H1 (cell line): ENCODE data around the gene ERCC6L. TPM values are rescaled to one million over a fixed set of nuclear protein-coding genes. Genes with fewer than 3 reads are reported as not detected.

Experiments
- CTCF ChIA-PET: fragments of 300-600 bp; sonication (Branson Sonifier 250); formaldehyde crosslinking; loops from one replicate; lab custom pipeline; 2021; ENCODE audit not compliant: partially characterized antibody; lab: Charles Lee
- POLR2A ChIA-PET: fragments of 300-600 bp; sonication (Branson Sonifier 250); formaldehyde crosslinking; loops from one replicate; lab custom pipeline; 2021; ENCODE audit warnings: inconsistent platforms; ENCODE audit not compliant: partially characterized antibody; lab: Charles Lee
- DNase-seq, 2 experiments: peaks; one replicate each; pipeline versions ENCODE4 v3.0.0 to v3.0.0-alpha.2; 2010 to 2022; ENCODE audit warnings: low spot score in 2 of 2, low read depth in 1 of 2, mixed read lengths in 1 of 2
- FAIRE-seq: peaks from 2 replicates; lab custom pipeline; 2011; peaks lifted over from hg19 to GRCh38; lab: Jason Lieb, UNC
- H2AFZ ChIP-seq: 2 replicates; pipeline ENCODE4 v1.8.1; 2012; ENCODE audit warnings: low read length, inconsistent platforms
- H2AK5ac ChIP-seq: 2 replicates; pipeline ENCODE4 v1.6.1; 2013; ENCODE audit warnings: low read depth, low read length
- H2BK120ac ChIP-seq: replicated peaks from 2 replicates; pipeline ENCODE3; 2013; ENCODE audit warnings: low read depth, low read length, inconsistent platforms
- H2BK12ac ChIP-seq: 2 replicates; pipeline ENCODE4 v1.6.1; 2013; ENCODE audit warnings: low read depth, low read length
- H2BK15ac ChIP-seq: 2 replicates; pipeline ENCODE4 v1.6.1; 2013; ENCODE audit warnings: low read length
- H2BK20ac ChIP-seq: 2 replicates; pipeline ENCODE4 v1.6.1; 2013; ENCODE audit warnings: low read length
- H2BK5ac ChIP-seq: 2 replicates; pipeline ENCODE4 v1.6.1; 2013; ENCODE audit warnings: low read depth, low read length
- H3K14ac ChIP-seq: 2 replicates; pipeline ENCODE4 v1.6.1; 2013; ENCODE audit warnings: inconsistent platforms; ENCODE audit not compliant: insufficient read length
- H3K18ac ChIP-seq: 2 replicates; pipeline ENCODE4 v1.6.1; 2013; ENCODE audit warnings: low read length; ENCODE audit errors: extremely low read depth
- H3K23ac ChIP-seq: 2 replicates; pipeline ENCODE4 v1.6.1; 2013; ENCODE audit warnings: inconsistent platforms; ENCODE audit not compliant: insufficient read length
- H3K23me2 ChIP-seq: 2 replicates; pipeline ENCODE4 v1.6.1; 2013; ENCODE audit warnings: low read depth, low read length
- H3K27ac ChIP-seq: 2 replicates; pipeline ENCODE4 v1.6.1; 2011; ENCODE audit warnings: low read depth, low read length, inconsistent platforms
- H3K27me3 ChIP-seq, 4 experiments: replicated peaks in 1 of 4; 1 replicate in 1 of 4; 2 replicates in 3 of 4; pipeline versions ENCODE4 v1.6.1 to v1.8.1; 2011 to 2013; ENCODE audit warnings: low read length in 3 of 4, mild to moderate bottlenecking in 3 of 4, inconsistent platforms in 2 of 4, mixed read lengths in 2 of 4, moderate library complexity in 1 of 4; ENCODE audit not compliant: control insufficient read depth in 3 of 4, insufficient read depth in 3 of 4; ENCODE audit errors: extremely low read depth in 1 of 4
- H3K36me3 ChIP-seq, 4 experiments: 2 replicates each; pipeline versions ENCODE4 v1.6.1 to v1.8.1; 2011 to 2013; ENCODE audit warnings: mild to moderate bottlenecking in 4 of 4, low read length in 3 of 4, moderate library complexity in 2 of 4, control low read depth in 1 of 4, inconsistent platforms in 1 of 4; ENCODE audit not compliant: insufficient read depth in 4 of 4, control insufficient read depth in 2 of 4
- H3K4ac ChIP-seq: replicated peaks from 2 replicates; pipeline ENCODE3; 2013; ENCODE audit warnings: low read length, low read depth, mixed read lengths, inconsistent platforms; ENCODE audit not compliant: insufficient read length
- H3K4me1 ChIP-seq, 4 experiments: replicated peaks in 1 of 4; 1 replicate in 1 of 4; 2 replicates in 3 of 4; pipeline versions ENCODE4 v1.6.1 to v1.8.1; 2011 to 2013; ENCODE audit warnings: low read length in 3 of 4, inconsistent platforms in 2 of 4, mixed read lengths in 1 of 4; ENCODE audit not compliant: insufficient read depth in 4 of 4, control insufficient read depth in 3 of 4
- H3K4me2 ChIP-seq, 2 experiments: 2 replicates each; pipeline versions ENCODE4 v1.6.1 to v1.8.1; 2011 to 2013; ENCODE audit warnings: low read depth in 2 of 2, low read length in 2 of 2, control low read depth in 1 of 2, inconsistent platforms in 1 of 2, mild to moderate bottlenecking in 1 of 2; ENCODE audit not compliant: insufficient read depth in 1 of 2
- H3K4me3 ChIP-seq, 4 experiments: fragments of 200-600, 300-600 bp in 1 of 4; sonication (generic), shearing (Covaris generic), sonication (Bioruptor Twin) in 1 of 4; 2 replicates each; pipeline versions ENCODE4 v1.5.1 to v1.8.1; 2011 to 2016; ENCODE audit warnings: low read length in 4 of 4, low read depth in 3 of 4, control low read depth in 2 of 4, inconsistent platforms in 2 of 4, mild to moderate bottlenecking in 2 of 4, mixed read lengths in 1 of 4, moderate library complexity in 1 of 4; ENCODE audit not compliant: insufficient read depth in 2 of 4; ENCODE audit errors: extremely low read depth in 1 of 4
- H3K56ac ChIP-seq: replicated peaks from 2 replicates; pipeline ENCODE3; 2013; ENCODE audit warnings: low read depth, mild to moderate bottlenecking, mixed read lengths, low read length, inconsistent platforms; ENCODE audit not compliant: insufficient read length
- H3K79me1 ChIP-seq: 2 replicates; pipeline ENCODE4 v1.6.1; 2013; ENCODE audit warnings: low read depth, low read length, control low read depth
- H3K79me2 ChIP-seq, 2 experiments: 2 replicates each; pipeline versions ENCODE4 v1.6.1 to v1.8.1; 2012 to 2013; ENCODE audit warnings: low read length in 2 of 2, mild to moderate bottlenecking in 2 of 2, inconsistent platforms in 1 of 2; ENCODE audit not compliant: insufficient read depth in 2 of 2, control insufficient read depth in 1 of 2
- H3K9ac ChIP-seq, 4 experiments: replicated peaks in 1 of 4; 1 replicate in 1 of 4; 2 replicates in 3 of 4; pipeline versions ENCODE4 v1.6.1 to v1.8.1; 2011 to 2013; ENCODE audit warnings: low read depth in 3 of 4, low read length in 3 of 4, control low read depth in 2 of 4, mild to moderate bottlenecking in 2 of 4, moderate library complexity in 2 of 4, inconsistent platforms in 1 of 4; ENCODE audit errors: extremely low read depth in 1 of 4
- H3K9me3 ChIP-seq, 2 experiments: 2 replicates each; pipeline versions ENCODE4 v1.6.1 to v1.8.1; 2012 to 2013; ENCODE audit warnings: mild to moderate bottlenecking in 2 of 2, moderate library complexity in 2 of 2, control low read depth in 1 of 2, inconsistent platforms in 1 of 2, low read depth in 1 of 2, low read length in 1 of 2, mixed read lengths in 1 of 2; ENCODE audit not compliant: insufficient read depth in 2 of 2
- H4K20me1 ChIP-seq, 2 experiments: replicated peaks in 1 of 2; 2 replicates each; pipeline versions ENCODE3 to v1.8.1; 2011 to 2013; ENCODE audit warnings: inconsistent platforms in 2 of 2, low read length in 2 of 2, mild to moderate bottlenecking in 1 of 2; ENCODE audit not compliant: insufficient read depth in 2 of 2, control insufficient read depth in 1 of 2
- H4K5ac ChIP-seq: 2 replicates; pipeline ENCODE4 v1.6.1; 2013; ENCODE audit warnings: low read length, low read depth, mixed read lengths, inconsistent platforms; ENCODE audit not compliant: insufficient read length
- H4K8ac ChIP-seq: 2 replicates; pipeline ENCODE4 v1.8.0; 2013; ENCODE audit warnings: mild to moderate bottlenecking, moderate library complexity, low read length, inconsistent platforms; ENCODE audit not compliant: insufficient read depth; ENCODE audit errors: extremely low read depth
- H4K91ac ChIP-seq: replicated peaks from 2 replicates; pipeline ENCODE3; 2013; ENCODE audit warnings: low read length, mixed read lengths, inconsistent platforms; ENCODE audit not compliant: insufficient read length
- KDM1A ChIP-seq: fragments of 200-600, 300-600 bp; sonication (generic); IDR thresholded peaks from 2 replicates; pipeline ENCODE4 v1.7.1; 2016; ENCODE audit warnings: mild to moderate bottlenecking, low read length, borderline replicate concordance
- TAF7 ChIP-seq: optimal IDR thresholded peaks from 2 replicates; pipeline ENCODE3; 2011; ENCODE audit warnings: low read depth, mild to moderate bottlenecking, inconsistent platforms, low read length, moderate library complexity, borderline replicate concordance
- WGBS, 2 experiments: shearing (Covaris generic) in 1 of 2; methylation state at CpG; one replicate each; pipeline versions ENCODE4 v1.1.6 to v1.1.7; 2013 to 2015; ENCODE audit warnings: low lambda C conversion rate in 2 of 2, mixed read lengths in 2 of 2, inconsistent platforms in 1 of 2, low coverage in 1 of 2, missing lambda C conversion rate in 1 of 2; ENCODE audit not compliant: insufficient replicate concordance in 2 of 2, insufficient coverage in 1 of 2, insufficient read length in 1 of 2; ENCODE audit errors: extremely low coverage in 1 of 2, missing lambda C conversion rate in 1 of 2; 5-methylcytosine and 5-hydroxymethylcytosine counted together
- polyA plus RNA-seq, 7 experiments: library from polyadenylated mRNA; depleted of rRNA in 3 of 7; stranded (reverse) in 5 of 7; unstranded in 2 of 7; fragments of >200 nt in 5 of 7; fragments of 200-250 nt in 2 of 7; gene quantifications; 1 replicate in 5 of 7; 2 replicates in 1 of 7; 4 replicates in 1 of 7; pipeline versions ENCODE4 v1.2.1 to v1.2.3, GENCODE V29; 2011 to 2013; ENCODE audit warnings: missing spikeins in 2 of 7, mixed read lengths in 2 of 7
- total RNA-seq: library from RNA; stranded (reverse); fragmentation: NEBNext Ultra II Directional; extraction: Animal tissue kit (Norgen Biotek cat#: 25700); gene quantifications from 2 replicates; pipeline ENCODE4 v1.2.1, GENCODE V29; 2021

ERCC6L gene
- total and polyA plus RNA-seq, 2 of the 8 experiments (the other 6 are each of a cell fraction or from before 2014, with no cell fraction given): 4.0 to 23.9 TPM

DNA sequence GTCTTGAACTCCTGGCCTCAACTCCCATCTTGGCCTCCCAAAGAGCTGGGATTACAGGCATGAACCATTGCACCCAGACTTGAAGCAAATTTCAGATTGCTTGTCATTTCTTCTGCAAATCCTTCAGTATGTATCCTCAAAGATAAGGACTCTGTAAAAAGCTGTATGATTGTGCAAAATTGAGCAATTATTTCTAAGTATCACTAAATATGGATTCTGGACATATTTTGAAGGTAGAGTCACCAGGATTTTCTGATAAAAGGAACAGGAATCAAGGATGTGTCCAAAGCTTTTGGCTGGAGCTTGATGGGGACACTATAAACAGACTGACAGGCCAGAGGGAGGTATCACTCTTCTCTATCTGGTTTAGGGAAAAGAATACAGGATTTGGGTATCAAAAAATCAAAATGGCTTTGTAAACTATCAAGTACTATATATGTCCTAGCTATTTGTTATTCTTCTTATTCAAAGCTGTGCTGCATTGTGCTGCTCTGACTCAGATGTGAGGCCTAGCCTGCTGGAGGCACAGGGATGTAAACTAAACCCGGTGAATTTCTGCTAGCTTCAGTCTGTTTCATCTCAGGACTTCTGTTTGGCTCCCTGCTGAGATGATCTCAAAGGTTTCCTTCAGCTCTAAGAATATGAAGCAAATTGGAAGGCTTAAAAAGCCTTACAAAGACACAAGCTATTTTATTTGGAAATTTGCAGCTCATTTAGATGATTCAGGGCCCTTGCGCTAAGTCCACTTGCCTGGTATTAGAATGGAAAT is 30.0 kb upstream of the ERCC6L start:
- no peaks in the 10 kb centered on the region for H3K4me1 ChIP-seq
- no peak overlapping the region for H4K91ac ChIP-seq
- no peak overlapping the region for H2BK20ac ChIP-seq
- no peaks in the 10 kb centered on the region for H3K9me3 ChIP-seq
- H3K4ac ChIP-seq: no peak overlapping the region
- H3K4me3 ChIP-seq: no peak overlapping the region
- H3K79me2 ChIP-seq: no peaks in the 10 kb centered on the region
- no peak overlapping the region for H3K4me2 ChIP-seq
- ChIA-PET CTCF (interaction anchor here (1.1 kb wide), 1 partner anchor 29 kb away, joined by 3 read pairs; no protein-coding TSS in a partner anchor), POLR2A (interaction anchor here (1.0 to 4.1 kb wide), 9 partner anchors 8 to 78 kb away, joined by 3 to 37 read pairs (median 7); partner anchors contain the start of genes ERCC6L and RPS4X)
- no peak overlapping the region for H3K56ac ChIP-seq
- no peak overlapping the region for H2BK5ac ChIP-seq
- H4K5ac ChIP-seq: no peak overlapping the region
- H3K23me2 ChIP-seq: no peaks in the 10 kb centered on the region
- H2BK12ac ChIP-seq: no peak overlapping the region
- H2BK120ac ChIP-seq: no peak overlapping the region
- no peak overlapping the region for H3K14ac ChIP-seq
- FAIRE-seq (no peak), DNase-seq (no peak)
- no peak overlapping the region for H2AK5ac ChIP-seq
- H3K36me3 ChIP-seq: peaks cover 24 to 62% (median 47%) of the 10 kb centered on the region in 4 experiments
- H3K23ac ChIP-seq: no peak overlapping the region
- no peak overlapping the region for H3K9ac ChIP-seq
- H3K27me3 ChIP-seq: no peaks in the 10 kb centered on the region
- 100% methylated on average over 1 of the region's 2 CpGs; no CpG with 5 or more reads in 1 of the 2 experiments for WGBS, 2 experiments
- no peak overlapping the region for H4K8ac ChIP-seq
- H4K20me1 ChIP-seq: peaks cover 0 to 15% of the 10 kb centered on the region in 2 experiments
- no peaks in the 10 kb centered on the region for H3K79me1 ChIP-seq
- H2BK15ac ChIP-seq: no peak overlapping the region
- no peak overlapping the region for H2AFZ ChIP-seq
- H3K18ac ChIP-seq: no peak overlapping the region
- no peak overlapping the region for H3K27ac ChIP-seq
- TF ChIP-seq TAF7: no peak
- no peak for TF ChIP-seq KDM1A
